Astrocyte of the spinal cord (primary cell): ENCODE data around the gene GRM3.
"Not testable (repeated sequence)": the region's sequence is repeated elsewhere in the genome, so short reads cannot be mapped to it uniquely, and the experiment has no call there.

Experiments
- DNase-seq: peaks from one replicate; pipeline ENCODE4 v3.0.0; 2011; ENCODE audit warnings: low read depth, low spot score
- H3K4me3 ChIP-seq: 2 replicates; pipeline ENCODE4 v1.5.1; 2011; ENCODE audit warnings: low read depth, mild to moderate bottlenecking, low read length, moderate library complexity
- CTCF ChIP-seq: IDR thresholded peaks from 2 replicates; pipeline ENCODE4 v1.5.1; 2012; ENCODE audit warnings: low read depth, mild to moderate bottlenecking, low read length, inconsistent platforms
- in situ Hi-C: cut with HindIII; loops from 2 replicates; pipeline ENCODE4 v1.10.0; 2017; ENCODE audit warnings: low sequenced_read_pairs

GRM3 gene

GRCh38 chr7:86643561-86644281 lies at the start of gene GRM3:
GRM3 (plus strand) TSS chr7:86643909; CDS start chr7:86765146, 121,237 bp downstream.
- peak; percentile 5 for DNase-seq
- no peak for TF ChIP-seq CTCF
- in situ Hi-C loops: no loop called here
- H3K4me3 ChIP-seq: peak within 1 kb of the TSS; percentile 10

- no peak for TF ChIP-seq CTCF
- no peak for DNase-seq
- in situ Hi-C loops: no loop called here
- H3K4me3 ChIP-seq: no peak overlapping the region
These were observed 45.4 kb upstream of the GRM3 start for GRCh38 chr7:86598311-86598710.

GRCh38 chr7:86598721-86599120 lies 45.0 kb upstream of the GRM3 start:
- DNase-seq: no peak
- no peak overlapping the region for H3K4me3 ChIP-seq
- no peak for TF ChIP-seq CTCF
- in situ Hi-C loops: no loop called here

GRCh38 chr7:86600506-86601290 lies 43.0 kb upstream of the GRM3 start:
- no peak for DNase-seq
- H3K4me3 ChIP-seq: no peak overlapping the region
- TF ChIP-seq CTCF: no peak
- in situ Hi-C loops: no loop called here

GRCh38 chr7:86615711-86616110 lies 28.0 kb upstream of the GRM3 start:
- H3K4me3 ChIP-seq, DNase-seq, in situ Hi-C loops: not testable (repeated sequence)

- in situ Hi-C loops: no loop called here
- peak overlapping the region; percentile 10 for H3K4me3 ChIP-seq
- no peak for TF ChIP-seq CTCF
- no peak for DNase-seq
These were observed 844 bp downstream of the GRM3 start for GRCh38 chr7:86644282-86645224.
